ENCODE results near the gene ENPEP. TPM values are rescaled to one million over a fixed set of nuclear protein-coding genes. Genes with fewer than 3 reads are reported as not detected.

Gene ENPEP
- total RNA-seq, 1 experiment from 2014 or later: not detected

DNA sequence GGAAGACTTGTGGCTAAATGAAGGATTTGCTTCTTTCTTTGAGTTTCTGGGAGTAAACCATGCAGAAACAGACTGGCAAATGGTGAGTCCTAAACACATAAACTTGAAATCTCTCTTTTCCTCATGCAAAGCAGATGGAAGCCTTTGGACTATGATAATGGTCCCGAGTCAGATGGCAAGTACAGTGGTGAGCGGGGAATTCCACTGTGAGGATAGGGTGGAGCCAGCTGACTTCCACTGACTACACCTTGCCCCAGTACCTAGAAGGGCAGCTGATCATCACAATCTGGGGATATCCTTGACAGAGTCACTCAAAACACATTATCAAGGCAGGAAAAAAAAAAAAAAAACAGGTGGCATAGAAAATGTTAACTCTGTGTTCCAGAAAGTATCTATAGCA lies 34.3 kb downstream of the ENPEP start:
- no peak for DNase-seq (ENCODE audit: low read depth, low spot score)
- in situ Hi-C loops (cut with HindIII; ENCODE audit: low pct_unique_long_range_greater_than_20kb, low sequenced_read_pairs): no loop called here

DNA sequence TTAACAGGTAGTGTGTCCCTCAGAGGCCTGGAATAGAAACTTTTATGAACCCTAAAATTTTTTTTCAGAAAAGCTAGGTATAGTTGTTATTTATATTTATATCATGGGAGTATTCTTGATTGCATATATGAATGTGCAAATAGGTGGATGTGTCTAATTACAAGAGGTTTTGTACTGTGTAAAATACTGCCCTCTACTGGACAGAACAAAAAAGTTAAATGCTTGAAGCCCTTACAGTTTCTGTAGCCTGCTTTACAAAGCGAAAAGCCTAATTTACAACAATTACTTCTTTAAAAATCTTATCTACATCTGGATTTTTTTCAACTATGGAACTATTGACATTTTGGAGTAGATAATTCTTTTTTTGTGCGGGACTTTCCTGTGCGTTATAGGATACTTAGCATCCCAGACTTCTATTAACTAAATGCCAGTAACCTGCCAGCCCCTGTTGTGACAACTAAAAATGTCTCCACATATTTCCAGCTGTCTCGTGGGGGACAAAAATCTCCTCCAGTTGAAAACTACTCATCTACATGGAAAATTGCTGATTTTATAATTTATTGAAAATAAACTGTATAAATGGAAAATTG lies 35.1 kb downstream of the ENPEP start:
- in situ Hi-C loops (cut with HindIII; ENCODE audit: low pct_unique_long_range_greater_than_20kb, low sequenced_read_pairs): no loop called here
- peak; percentile 59 for DNase-seq (ENCODE audit: low read depth, low spot score)

DNA sequence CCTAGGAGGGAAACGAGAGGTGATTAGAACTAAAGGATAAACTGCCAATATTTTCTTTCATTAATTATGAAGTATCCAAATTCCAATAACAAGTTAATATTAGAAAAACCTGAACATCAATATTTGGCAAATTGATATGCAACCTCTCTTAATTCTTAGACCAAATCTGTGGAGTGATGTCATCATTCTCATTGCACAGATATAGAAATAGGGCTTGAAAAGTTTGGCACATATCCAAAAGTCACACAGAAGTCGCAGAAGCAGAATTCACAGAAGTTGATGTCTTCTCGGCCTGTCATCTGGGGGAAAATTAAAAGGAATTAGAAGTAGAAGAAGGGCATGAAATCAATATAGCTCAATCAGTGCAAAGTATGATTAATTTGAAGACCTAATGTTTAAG lies 36.9 kb downstream of the ENPEP start:
- DNase-seq (ENCODE audit: low read depth, low spot score): no peak
- in situ Hi-C loops (cut with HindIII; ENCODE audit: low pct_unique_long_range_greater_than_20kb, low sequenced_read_pairs): no loop called here

GRCh38 chr4:110514889-110515479 lies 39.0 kb downstream of the ENPEP start:
- DNase-seq (ENCODE audit: low read depth, low spot score): peak; percentile 51

GRCh38 chr4:110515676-110516075 lies 39.7 kb downstream of the ENPEP start:
- DNase-seq (ENCODE audit: low read depth, low spot score): peak; percentile 41
- in situ Hi-C loops (cut with HindIII; ENCODE audit: low pct_unique_long_range_greater_than_20kb, low sequenced_read_pairs): no loop called here

More at GRCh38 chr4:110514889-110515479, 39.0 kb downstream of the ENPEP start:
- in situ Hi-C loops (cut with HindIII; ENCODE audit: low pct_unique_long_range_greater_than_20kb, low sequenced_read_pairs): no loop called here

DNA sequence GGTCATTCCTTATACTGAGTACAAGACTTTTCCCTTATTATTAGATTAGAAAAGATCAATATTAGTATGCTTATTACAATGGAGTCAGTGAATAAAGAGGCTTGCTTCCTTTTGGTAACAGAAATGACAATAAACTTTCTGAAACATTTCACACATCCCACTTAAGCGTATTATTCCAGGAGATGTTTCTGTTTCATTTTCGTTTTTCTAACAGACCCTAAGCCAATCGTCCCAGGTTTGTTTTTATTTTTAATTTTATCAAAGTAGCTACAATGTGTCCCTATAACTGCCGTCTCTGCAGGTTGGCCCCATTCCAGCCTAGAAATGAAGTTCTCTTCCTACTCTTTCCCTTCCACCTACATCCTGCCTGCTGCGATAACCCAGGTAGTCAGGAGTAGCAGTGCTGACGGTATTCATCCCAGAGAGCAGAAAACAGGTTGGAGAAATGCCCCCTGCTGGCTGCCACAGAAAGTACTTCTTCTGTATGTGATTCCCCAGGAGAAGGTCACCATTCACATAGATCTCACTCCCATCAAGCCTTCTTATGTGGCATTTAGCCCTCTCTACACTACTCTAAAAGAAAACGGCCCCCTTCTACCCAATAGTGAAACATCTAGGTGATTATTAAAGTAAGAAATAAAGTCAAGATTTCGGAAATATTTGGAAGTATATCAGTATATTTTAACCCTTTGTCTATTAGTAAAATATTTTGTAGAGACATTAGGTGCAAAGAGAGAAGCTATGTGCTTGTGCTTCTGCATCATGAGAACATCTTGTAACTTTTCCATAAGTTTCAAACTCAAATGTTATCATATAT lies 40.4 kb downstream of the ENPEP start:
- in situ Hi-C loops (cut with HindIII; ENCODE audit: low pct_unique_long_range_greater_than_20kb, low sequenced_read_pairs): no loop called here
- peak; percentile 84 for DNase-seq (ENCODE audit: low read depth, low spot score)

DNA sequence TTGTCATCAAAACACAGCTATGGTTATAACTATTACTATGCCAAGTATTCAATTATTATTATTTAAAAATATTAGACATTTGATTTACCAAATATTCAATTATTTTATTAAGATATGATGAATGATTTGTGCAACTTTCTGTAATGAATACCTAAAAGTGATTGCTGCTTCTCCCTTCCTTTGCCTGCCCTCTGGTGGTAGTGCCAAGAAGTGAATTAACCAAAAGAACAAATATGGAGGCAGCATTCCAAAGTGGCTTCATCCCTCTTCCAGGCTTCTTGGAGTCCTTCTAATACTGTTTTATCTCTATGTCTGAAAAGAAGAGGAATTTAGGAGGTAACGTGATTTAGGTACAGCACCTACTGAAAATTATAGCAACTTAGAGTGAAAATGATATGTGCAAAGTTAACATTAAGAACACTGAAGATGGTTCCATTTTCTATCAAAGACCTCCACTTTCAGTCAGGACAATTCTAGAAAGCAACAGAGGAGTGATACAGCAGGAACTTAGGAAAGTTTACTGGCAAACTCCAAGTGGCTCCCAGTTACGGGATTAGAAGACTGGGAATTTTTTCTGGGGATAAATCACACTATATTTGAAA lies 43.0 kb downstream of the ENPEP start:
- in situ Hi-C loops (cut with HindIII; ENCODE audit: low pct_unique_long_range_greater_than_20kb, low sequenced_read_pairs): no loop called here
- peak; percentile 56 for DNase-seq (ENCODE audit: low read depth, low spot score)

DNA sequence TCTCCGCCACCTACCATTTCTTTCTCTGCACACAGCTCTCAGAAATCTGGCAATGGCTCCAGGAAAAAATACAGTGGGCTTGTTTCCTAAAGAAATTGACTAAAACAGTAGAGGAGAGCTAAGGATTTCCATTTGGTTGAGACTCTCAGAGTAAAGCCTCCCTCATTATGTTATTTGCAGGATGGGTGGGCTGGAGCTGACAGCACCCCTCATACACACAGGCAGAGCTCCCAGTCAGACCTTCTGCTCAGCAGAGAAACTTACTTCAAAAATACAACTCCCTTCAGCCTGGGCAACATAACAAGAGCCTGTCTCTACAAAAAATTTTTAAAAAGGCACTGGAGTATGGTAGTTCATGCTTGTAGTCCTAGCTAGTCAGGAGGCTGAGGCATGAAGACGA lies 44.9 kb downstream of the ENPEP start:
- DNase-seq (ENCODE audit: low read depth, low spot score): no peak
- in situ Hi-C loops (cut with HindIII; ENCODE audit: low pct_unique_long_range_greater_than_20kb, low sequenced_read_pairs): no loop called here

DNA sequence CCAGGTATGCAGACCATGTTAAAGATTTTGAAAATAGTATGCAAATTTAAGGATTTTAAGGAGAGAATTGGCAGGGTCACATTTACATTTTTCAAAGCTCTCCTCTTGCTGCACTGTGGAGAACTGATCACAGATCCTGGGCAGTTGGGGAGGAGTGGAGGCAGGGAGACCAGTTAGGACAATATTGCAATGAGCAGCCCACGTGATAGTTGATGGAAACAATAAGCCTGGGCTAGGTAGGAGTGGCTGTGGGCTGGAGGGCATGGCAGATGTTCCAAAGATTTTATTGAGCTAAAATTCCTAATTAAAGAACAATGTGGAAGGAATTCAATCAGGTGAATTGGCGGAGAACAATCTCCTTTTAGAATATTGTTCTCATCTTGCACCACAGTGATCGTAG lies 50.6 kb downstream of the ENPEP start:
- DNase-seq (ENCODE audit: low read depth, low spot score): no peak

GRCh38 chr4:110527156-110527555 lies 51.2 kb downstream of the ENPEP start:
- in situ Hi-C loops (cut with HindIII; ENCODE audit: low pct_unique_long_range_greater_than_20kb, low sequenced_read_pairs): no loop called here

More for the DNA sequence above, 50.6 kb downstream of the ENPEP start:
- in situ Hi-C loops (cut with HindIII; ENCODE audit: low pct_unique_long_range_greater_than_20kb, low sequenced_read_pairs): no loop called here

GRCh38 chr4:110532901-110533589 lies 57.1 kb downstream of the ENPEP start:
- in situ Hi-C loops (cut with HindIII; ENCODE audit: low pct_unique_long_range_greater_than_20kb, low sequenced_read_pairs): no loop called here
- DNase-seq (ENCODE audit: low read depth, low spot score): no peak

More at GRCh38 chr4:110527156-110527555, 51.2 kb downstream of the ENPEP start:
- DNase-seq (ENCODE audit: low read depth, low spot score): no peak

GRCh38 chr4:110533590-110533910 lies 57.6 kb downstream of the ENPEP start:
- DNase-seq (ENCODE audit: low read depth, low spot score): no peak
- in situ Hi-C loops (cut with HindIII; ENCODE audit: low pct_unique_long_range_greater_than_20kb, low sequenced_read_pairs): no loop called here

DNA sequence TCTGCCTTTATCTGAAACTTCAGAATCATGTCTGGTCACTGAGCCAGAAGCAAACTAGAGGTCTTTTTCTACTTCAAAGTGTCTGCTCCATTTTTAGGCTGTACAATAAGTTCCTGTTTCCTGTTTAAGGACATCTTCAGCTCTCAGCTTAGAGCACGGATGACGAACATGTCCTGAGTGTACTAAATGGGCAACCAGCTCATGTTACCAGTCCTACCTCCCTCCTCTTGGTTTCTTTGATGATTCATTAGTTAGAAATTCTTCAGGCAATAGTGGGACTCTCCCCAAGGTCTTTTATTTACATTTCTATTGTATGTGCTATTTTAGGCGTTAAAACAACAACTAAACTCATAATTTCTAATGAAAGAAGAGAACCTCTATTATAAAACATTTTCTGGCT lies 58.0 kb downstream of the ENPEP start:
- DNase-seq (ENCODE audit: low read depth, low spot score): peak; percentile 33
- in situ Hi-C loops (cut with HindIII; ENCODE audit: low pct_unique_long_range_greater_than_20kb, low sequenced_read_pairs): no loop called here

- in situ Hi-C loops (cut with HindIII; ENCODE audit: low pct_unique_long_range_greater_than_20kb, low sequenced_read_pairs): no loop called here
- DNase-seq (ENCODE audit: low read depth, low spot score): no peak
These were observed 64.6 kb downstream of the ENPEP start for GRCh38 chr4:110540581-110540980.

GRCh38 chr4:110540982-110541451 lies 65.1 kb downstream of the ENPEP start:
- no peak for DNase-seq (ENCODE audit: low read depth, low spot score)
- in situ Hi-C loops (cut with HindIII; ENCODE audit: low pct_unique_long_range_greater_than_20kb, low sequenced_read_pairs): no loop called here

DNA sequence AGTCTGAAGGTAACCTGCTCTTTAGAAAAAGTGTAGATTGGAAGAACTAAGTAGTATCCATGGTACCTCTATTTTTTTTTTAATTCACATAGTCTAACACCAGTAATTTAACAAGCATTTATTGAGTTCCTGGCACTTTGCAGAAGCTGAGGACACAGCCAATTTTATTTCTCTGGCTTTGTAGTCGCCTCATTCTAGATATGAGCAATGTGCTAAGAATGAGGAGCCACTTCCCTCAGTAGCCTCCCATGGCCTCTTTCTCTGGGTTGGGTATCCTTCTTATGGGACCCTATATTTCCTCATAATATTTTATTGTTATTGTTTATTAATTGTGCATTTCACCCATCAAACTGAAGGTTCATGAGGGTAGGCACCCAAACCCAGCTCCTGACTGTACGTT lies 67.6 kb downstream of the ENPEP start:
- in situ Hi-C loops (cut with HindIII; ENCODE audit: low pct_unique_long_range_greater_than_20kb, low sequenced_read_pairs): no loop called here
- no peak for DNase-seq (ENCODE audit: low read depth, low spot score)

DNA sequence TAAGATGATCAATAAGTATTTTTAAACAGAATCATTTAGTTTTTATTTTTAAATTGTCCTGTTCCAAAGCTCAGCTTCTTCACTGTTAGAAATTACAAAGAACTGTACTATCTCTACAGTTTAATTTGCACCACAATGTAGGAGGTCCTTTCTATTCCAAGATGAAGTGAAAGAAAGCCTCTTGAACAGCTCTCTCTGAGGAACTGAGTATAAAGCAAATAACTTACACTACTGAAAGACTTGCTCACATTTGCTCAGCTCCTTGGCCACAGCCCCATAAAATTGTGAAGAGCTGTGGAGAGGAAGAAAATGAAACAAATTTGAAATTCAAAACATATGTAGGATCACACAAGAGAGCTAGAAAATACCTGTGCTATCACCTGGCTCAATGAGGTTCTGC lies 68.6 kb downstream of the ENPEP start:
- in situ Hi-C loops (cut with HindIII; ENCODE audit: low pct_unique_long_range_greater_than_20kb, low sequenced_read_pairs): no loop called here
- no peak for DNase-seq (ENCODE audit: low read depth, low spot score)

- no peak for DNase-seq (ENCODE audit: low read depth, low spot score)
- in situ Hi-C loops (cut with HindIII; ENCODE audit: low pct_unique_long_range_greater_than_20kb, low sequenced_read_pairs): no loop called here
These were observed 74.3 kb downstream of the ENPEP start for GRCh38 chr4:110550260-110550659.
